Iris pigment epithelial cell (primary cell): Measurements from ENCODE around the gene NRAP.

Source experiments
- DNase-seq: peaks from one replicate; pipeline ENCODE4 v3.0.0-alpha.2; 2011; ENCODE audit warnings: low read depth

Gene NRAP

GRCh38 chr10:113561214-113561613 lies 102.6 kb downstream of the NRAP start:
- no peak for DNase-seq

- no peak for DNase-seq
Observed at GRCh38 chr10:113560071-113560470, 103.8 kb downstream of the NRAP start.

GRCh38 chr10:113557903-113558321 lies 105.9 kb downstream of the NRAP start:
- no peak for DNase-seq

- peak; percentile 37 for DNase-seq
Observed at GRCh38 chr10:113557424-113557862, 106.4 kb downstream of the NRAP start.

GRCh38 chr10:113555751-113556150 lies 108.1 kb downstream of the NRAP start:
- DNase-seq, result no peak

- no peak for DNase-seq
Observed at GRCh38 chr10:113555245-113555644, 108.6 kb downstream of the NRAP start.

GRCh38 chr10:113554214-113554613 lies 109.6 kb downstream of the NRAP start:
- DNase-seq, result no peak

- DNase-seq, result no peak
Observed at GRCh38 chr10:113553149-113553548, 110.7 kb downstream of the NRAP start.

GRCh38 chr10:113552701-113553100 lies 111.1 kb downstream of the NRAP start, which contains the start of gene HABP2:
Gene HABP2 (plus strand): TSS chr10:113553053. CDS start chr10:113553122, 69 bp downstream.
- no peak for DNase-seq

- no peak for DNase-seq
Observed at GRCh38 chr10:113552014-113552413, 111.8 kb downstream of the NRAP start.

GRCh38 chr10:113550365-113550764 lies 113.5 kb downstream of the NRAP start:
- DNase-seq, result peak; percentile 75

- no peak for DNase-seq
Observed at GRCh38 chr10:113549856-113550255, 114.0 kb downstream of the NRAP start.

GRCh38 chr10:113547426-113547825 lies 116.4 kb downstream of the NRAP start:
- DNase-seq, result no peak

GRCh38 chr10:113544392-113544791 lies 119.4 kb downstream of the NRAP start:
- no peak for DNase-seq

GRCh38 chr10:113543107-113543955 lies 120.5 kb downstream of the NRAP start:
- no peak for DNase-seq

GRCh38 chr10:113541549-113541927 lies 122.3 kb downstream of the NRAP start:
- no peak for DNase-seq

GRCh38 chr10:113540845-113541548 lies 122.8 kb downstream of the NRAP start:
- DNase-seq, result no peak

- DNase-seq, result peak; percentile 75
Observed at GRCh38 chr10:113539789-113540188, 124.1 kb downstream of the NRAP start.
